Cardiac fibroblast (primary cell): ENCODE results near the gene DUSP15.
"Not testable (repeated sequence)": the region's sequence is repeated elsewhere in the genome, so short reads cannot be mapped to it uniquely, and the experiment has no call there.

Experiments used
- DNase-seq, 2 donors: peaks; one replicate each; pipeline versions ENCODE4 v3.0.0 to v3.0.0-alpha.2; 2010; ENCODE audit warnings: low read depth in 2 of 2
- H3K4me3 ChIP-seq, 2 donors: replicated peaks in 1 of 2; 1 replicate in 1 of 2; 2 replicates in 1 of 2; pipeline ENCODE4 v1.5.1; 2011; ENCODE audit warnings: low read depth in 2 of 2, low read length in 2 of 2, mild to moderate bottlenecking in 2 of 2, moderate library complexity in 1 of 2
- CTCF ChIP-seq: IDR thresholded peaks from one replicate; pipeline ENCODE4 v1.5.1; 2011; ENCODE audit warnings: low read depth, mild to moderate bottlenecking, low read length, inconsistent platforms

DUSP15 gene

DNA sequence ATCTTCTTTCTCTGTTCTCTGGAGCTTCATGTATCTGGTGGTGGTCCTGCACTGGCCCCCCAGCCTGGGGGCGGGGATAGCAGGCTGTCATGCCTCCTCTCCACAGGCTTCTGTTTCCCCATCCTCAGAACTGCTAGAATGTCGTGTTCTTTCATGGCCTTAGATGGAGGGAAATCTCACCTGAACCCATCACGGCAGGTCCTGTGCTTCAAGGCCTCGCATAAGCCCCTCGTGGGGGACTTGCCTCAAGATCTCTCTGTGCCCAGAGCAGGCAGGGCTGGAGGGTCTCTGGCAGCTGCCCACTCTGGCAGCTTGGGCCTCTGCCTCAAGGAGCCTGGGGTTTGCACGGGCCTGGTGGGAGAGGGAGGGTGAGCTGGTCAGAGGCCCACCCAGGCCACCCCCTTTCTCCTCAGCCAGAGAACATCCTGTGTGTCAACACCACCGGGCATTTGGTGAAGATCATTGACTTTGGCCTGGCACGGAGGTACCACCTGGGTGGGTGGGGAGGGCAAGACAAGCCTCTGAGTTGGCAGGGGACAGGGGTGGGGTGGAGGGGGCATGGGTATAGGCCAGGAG, 39.8 kb downstream of the DUSP15 start:
- H3K4me3 ChIP-seq, result no peak overlapping the region
- DNase-seq, result no peak
- TF ChIP-seq CTCF, result no peak

DNA sequence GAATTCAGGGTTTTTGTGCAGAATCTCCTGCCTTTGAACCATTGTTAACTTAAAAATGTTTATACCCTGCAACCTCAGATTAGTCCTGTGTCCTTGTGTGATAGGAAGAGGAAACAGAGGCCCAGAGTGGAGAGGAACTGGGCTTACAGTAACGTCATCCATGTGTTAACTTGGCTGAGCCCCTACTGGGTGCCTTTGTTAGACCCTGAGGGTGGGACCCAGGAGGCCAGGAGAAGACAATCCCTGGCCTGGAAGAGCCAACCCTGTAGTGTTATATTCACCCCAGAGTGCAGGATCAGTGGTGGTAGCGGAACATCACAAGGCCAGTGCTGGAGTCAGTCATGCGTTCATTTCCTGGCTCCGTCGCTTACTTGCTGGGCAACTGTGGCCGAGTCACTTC, 40.6 kb downstream of the DUSP15 start:
- no peak overlapping the region for H3K4me3 ChIP-seq
- no peak for TF ChIP-seq CTCF
- no peak for DNase-seq

- not testable (repeated sequence) for DNase-seq, H3K4me3 ChIP-seq
These were observed 42.3 kb downstream of the DUSP15 start for GRCh38 chr20:31828016-31828415.

GRCh38 chr20:31827059-31827458, 43.3 kb downstream of the DUSP15 start:
- no peak for TF ChIP-seq CTCF
- H3K4me3 ChIP-seq, result no peak overlapping the region
- no peak for DNase-seq

DNA sequence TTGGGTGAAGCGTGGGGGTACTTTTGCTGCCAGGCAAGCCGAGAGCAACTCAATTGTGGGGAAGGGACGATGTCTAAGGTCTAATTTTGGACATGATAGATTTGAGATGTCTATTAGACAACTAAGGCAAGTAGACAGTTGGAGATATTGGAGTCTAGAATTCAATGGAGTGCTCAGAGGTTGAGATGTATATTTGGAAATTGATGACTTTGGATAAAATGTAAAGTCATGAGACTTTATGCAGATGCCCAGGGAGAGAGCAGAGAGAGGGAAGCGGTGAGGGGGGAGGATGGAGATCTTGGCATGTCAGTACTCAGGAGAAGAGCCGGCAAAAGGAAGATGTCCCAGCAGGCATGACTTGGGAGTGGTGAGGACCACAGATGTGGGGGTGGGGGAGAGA, 44.3 kb downstream of the DUSP15 start:
- DNase-seq, result no peak
- H3K4me3 ChIP-seq, result no peak overlapping the region
- no peak for TF ChIP-seq CTCF

DNA sequence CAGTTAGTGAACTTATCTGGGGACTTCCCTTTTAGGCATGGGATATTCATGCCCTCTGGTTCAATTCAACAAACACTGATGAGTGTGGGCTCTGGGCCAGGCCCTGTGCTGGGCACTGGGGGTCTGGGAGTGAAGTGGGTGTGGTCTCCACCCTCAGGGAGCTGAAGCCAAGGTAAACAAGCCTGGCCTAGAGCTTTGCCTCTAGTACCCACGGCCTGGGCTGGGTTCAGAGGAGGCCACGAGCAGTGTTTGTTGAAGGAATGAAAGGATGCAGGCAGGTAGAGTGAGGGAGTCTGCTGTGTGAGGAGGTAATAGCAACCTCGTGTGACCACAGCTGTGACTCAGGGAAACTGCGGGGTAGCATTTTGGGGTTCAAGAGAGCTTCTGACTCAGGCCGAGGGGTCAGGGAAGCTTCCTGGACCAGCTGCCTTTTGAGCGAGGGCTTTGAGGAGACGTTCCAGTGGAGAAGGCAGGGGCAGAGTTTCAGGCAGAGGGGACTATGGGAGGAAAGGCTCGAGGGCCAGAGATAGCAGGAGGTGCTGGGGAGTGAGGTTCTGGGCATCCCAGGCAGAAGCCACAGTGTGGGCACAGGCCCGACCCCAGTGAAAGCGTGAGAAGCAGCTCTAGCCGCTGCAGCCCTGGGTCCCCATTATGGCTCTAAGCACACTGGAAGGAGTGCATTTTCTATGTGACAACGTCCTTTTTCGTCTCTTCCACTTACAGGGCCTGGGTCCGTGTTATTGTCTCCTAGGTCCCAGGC, 45.6 kb downstream of the DUSP15 start:
- no peak for TF ChIP-seq CTCF
- no peak overlapping the region for H3K4me3 ChIP-seq

GRCh38 chr20:31824125-31824485, 46.2 kb downstream of the DUSP15 start:
- TF ChIP-seq CTCF, result no peak
- DNase-seq, result no peak
- H3K4me3 ChIP-seq, result no peak overlapping the region

More for the DNA sequence above, 45.6 kb downstream of the DUSP15 start:
- no peak for DNase-seq
